Pulmonary artery endothelial cell (primary cell): ENCODE measurements around the gene CPTP. TPM values are rescaled to one million over a fixed set of nuclear protein-coding genes. Genes with fewer than 3 reads are reported as not detected.
"Not testable (repeated sequence)": the region's sequence is repeated elsewhere in the genome, so short reads cannot be mapped to it uniquely, and the experiment has no call there.

Source experiments
- DNase-seq: peaks from one replicate; pipeline ENCODE4 v3.0.0-alpha.2; 2011; ENCODE audit warnings: low read depth, low spot score
- total RNA-seq: library from RNA; depleted of rRNA; stranded (reverse); fragments of >200 nt; gene quantifications from 2 replicates; pipeline ENCODE4 v1.2.3, GENCODE V29; 2014

The CPTP gene
- total RNA-seq, 1 donor from 2014 or later = 12.3 TPM

DNA sequence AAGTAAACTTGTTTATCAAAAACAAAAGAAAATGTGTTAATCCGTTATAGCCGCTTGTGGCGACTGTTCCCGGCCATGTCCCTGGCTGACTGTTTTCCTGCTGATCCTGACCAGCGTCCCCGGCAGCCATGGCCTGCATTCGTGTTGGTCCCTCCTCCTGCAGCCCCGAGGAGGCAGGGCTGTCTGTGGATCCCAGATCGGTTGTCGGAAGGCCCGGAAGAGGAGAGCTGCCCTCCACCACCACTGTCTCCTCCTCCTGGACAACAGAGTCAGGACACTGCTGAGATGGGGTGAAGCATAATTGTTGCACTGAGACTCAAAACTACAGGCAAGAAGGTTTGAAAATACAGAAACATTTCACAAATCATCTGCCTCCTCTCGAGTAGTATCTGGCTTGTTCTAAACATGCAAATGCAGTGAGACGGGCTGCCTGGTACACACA is 37.4 kb downstream of the CPTP start:
- DNase-seq = no peak

DNA sequence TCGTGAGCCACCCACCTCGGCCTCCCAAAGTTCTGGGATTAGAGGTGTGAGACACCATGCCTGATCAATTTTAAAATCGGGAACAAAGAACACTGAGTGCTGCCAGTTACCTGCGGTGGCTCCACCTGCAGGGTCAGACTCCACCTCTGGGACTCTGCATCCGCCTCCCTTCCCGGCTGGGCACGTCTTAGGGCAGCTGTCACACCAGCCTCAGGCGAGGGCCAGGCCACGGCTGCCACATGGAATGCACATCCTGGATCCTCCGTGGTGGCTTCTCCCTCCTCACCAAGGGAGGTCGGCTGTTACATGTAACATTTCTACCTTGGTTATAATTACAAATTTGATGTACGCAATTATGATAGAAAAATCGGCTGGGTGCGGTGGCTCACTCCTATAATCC is 39.7 kb downstream of the CPTP start:
- no peak for DNase-seq

DNA sequence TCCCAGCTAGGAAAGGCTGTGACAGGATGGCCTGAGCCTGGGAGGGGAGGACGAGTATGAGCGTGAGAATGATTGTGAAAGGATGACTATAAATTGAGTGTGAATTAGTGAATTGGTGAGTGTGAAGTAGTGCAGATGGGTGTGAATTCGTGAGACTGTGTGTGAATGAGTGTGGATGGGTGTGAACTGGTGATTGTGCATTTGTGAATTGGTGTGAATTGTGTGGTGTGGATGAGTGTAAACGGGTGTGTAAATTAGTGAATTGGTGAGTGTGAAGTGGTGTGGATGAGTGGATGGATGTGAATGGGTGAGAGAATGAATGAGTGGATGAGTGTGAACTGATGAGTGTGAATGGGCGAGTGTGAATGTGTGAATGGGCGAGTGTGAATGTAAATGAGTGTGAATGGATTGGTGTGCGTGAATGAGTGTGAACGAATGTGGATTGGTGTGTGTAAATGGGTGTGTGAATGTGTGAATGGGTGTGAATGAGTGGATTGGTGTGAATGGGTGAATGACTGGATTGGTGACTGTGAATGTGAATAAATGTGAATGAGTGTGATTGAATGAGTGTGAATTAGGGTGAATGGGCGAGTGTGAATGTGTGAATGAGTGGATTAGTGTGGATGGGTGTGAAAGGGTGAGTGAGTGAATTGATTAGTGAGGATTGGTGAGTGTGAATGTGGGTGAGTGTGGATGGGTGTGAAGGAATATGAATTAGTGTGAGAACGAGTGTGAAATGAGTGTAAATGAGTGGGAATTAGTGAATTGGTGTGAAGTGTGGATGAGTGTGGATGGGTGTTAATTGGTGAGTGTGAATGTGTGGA is 41.5 kb downstream of the CPTP start:
- DNase-seq = no peak

DNA sequence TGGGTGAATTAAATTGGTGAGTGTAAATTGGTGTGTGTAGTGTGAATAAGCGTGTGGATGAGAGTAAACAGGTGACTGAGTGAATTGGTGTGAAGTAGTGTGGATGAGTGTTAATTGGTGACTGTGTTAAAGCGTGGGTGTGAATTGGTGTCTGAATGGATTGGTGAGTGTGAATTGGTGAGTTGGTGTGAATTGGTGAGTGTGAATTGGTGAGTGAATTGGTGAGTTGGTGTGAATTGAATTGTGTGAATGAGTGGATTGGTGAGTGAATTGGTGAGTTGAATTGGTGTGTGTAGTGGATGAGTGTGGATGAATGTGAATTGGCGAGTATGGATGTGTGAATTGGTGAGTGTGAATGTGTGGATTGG is 42.1 kb downstream of the CPTP start:
- no peak for DNase-seq

DNA sequence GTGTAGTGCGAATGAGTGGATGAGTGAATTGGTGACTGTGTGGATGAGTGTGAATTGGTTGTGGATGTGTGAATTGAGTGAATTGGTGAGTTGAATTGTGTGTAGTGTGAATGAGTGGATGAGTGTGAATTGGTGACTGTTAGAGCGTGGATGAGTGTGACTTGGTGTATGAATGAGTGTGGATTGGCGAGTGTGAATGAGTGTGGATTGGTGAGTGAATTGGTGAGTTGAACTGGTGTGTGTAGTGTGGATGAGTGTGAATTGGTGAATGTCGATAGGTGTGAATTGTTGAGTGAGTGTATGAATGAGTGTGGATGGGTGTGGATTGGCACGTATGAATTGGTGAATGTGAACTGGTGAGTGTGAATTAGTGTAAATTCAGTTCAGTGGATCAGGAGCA is 42.7 kb downstream of the CPTP start:
- no peak for DNase-seq

DNA sequence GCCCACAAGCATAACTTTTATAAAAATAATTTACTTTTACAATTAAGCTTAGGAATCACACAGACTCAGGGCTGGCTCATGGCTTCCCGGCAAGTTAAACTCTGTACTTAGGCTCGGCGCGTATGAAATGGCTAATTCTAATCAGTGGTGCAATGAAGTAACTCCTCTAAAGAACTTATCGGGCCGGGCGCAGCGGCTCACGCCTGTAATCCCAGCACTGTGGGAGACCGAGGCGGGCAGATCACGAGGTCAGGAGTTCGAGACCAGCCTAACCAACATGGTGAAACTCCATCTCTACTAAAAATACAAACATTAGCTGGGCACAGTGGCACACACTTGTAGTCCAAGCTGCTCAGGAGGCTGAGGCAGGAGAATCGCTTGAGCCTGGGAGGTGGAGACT is 45.5 kb downstream of the CPTP start:
- not testable (repeated sequence) for DNase-seq

DNA sequence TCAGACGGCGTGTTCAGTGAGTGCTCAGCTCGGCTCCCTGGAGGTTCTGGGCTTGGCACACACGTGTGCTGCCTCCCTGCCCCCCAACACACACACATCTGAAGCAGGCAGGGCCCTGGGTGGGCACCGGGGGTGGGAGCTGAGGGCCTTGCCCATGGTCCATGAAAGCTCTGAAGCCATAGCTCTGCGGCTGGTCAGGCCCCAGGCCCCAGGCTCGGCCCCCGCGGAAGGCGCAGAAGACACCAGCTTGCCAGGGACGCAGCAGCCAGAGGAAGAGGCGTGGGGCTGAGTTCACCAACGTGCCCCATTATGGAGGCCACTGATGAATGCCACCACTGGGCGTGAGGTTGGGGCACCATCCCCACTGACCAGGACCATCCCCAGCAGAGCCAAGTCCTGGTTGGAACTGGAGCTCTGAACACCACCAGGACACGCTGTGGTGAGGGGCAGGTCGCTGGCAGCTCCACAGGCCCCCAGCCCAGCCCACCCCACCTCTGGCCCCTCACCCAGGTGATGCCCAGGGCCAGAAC is 46.2 kb downstream of the CPTP start:
- DNase-seq = no peak

DNA sequence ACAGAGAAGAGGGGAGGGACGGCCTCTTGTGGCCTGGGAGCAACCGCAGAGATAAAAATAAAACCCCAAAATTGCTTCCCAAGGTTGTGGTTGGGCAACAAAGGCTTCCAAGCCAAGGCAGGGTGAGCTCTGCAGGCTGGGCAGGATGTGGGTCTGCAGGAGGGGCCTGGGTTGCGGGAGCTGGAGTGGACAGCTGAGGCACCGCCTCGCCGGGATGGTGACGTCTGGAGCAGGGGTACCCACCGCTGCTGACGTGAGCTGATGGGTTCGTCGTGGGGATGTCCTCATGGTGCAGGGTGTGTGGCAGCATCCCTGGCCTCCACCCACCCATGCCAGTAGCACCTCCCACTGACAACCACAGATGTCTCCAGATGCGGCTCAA is 46.8 kb downstream of the CPTP start:
- no peak for DNase-seq

DNA sequence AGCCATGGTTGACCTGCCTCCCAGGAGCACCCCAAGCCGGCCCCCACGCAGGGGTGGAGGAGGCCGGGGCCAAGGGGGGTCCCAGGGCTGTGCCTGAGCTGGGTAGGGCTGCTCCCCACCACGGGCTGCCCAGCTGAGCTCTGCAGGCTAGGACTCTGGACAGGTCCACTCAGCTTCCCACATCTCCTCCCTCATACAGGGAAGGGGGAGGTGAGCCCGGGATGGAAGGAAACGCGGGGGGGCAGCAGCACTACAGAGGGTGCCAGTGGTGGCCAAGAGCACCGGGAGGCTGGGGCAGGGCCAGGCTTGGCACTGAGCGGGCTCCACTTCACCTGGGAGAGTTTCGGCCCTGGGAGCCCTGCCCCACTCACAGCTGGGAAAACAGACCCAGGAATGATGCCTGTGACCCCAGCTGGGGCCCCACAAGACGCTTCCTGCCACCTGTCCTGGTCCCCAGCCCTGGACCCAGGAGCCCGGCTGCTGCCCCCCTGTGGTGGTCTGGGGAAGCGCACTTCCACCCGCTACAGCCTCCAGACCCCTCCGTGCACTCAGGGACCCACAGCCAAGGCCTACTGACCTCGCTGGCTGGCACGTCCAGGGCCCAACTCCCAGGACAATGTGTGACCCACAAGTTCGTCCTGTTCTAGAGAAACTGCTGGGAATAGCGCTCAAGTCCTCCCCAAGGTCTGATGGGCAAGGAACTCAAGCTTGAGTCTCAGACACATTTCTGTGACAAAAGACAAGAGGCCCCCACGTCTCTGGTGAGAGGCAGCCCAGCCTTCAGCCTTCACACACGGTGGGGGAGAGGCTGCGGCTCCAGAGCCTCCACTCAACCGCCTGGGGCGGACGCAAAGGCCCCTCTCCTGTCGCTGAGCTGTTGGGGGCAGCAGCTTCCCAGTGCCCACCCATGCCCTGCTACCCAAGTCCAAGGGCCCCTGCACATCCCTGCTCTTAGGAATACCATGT is 47.4 kb downstream of the CPTP start:
- no peak for DNase-seq

DNA sequence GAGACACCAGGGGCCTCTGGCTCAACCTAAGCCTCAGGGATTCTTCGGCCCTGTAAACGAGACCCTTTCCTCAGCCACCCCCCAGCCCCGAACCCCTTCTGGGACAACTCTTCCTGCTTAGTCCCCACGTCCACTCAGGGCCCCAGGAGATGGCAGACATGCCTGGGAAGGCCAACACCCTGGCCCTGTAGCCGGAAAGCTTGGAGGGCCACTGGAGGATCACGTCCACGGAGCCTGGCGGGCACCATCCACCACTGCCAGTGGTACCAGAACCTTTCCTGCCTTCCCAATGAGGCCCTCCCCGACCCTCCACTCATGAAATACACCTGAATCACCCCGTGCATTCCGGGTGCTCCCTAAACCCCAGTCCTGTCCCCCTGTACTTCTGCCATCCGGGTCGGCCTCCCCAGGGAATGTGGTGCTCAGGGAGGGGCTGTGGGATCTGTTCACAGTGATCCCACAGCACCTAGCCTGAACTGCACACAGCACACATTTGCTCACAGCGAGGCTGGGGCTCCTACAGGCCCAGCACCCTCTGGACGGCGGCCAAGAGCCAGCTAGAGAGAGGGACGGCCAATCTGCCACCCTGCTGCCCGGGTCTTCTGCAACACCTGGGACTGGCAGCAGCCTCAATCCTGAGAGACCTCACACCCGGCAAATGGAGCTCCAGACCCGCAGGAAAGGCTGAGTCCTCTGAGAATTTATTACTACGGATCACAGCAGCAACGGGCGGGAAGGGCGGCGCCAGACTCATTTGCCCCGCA is 48.6 kb downstream of the CPTP start:
- no peak for DNase-seq

DNA sequence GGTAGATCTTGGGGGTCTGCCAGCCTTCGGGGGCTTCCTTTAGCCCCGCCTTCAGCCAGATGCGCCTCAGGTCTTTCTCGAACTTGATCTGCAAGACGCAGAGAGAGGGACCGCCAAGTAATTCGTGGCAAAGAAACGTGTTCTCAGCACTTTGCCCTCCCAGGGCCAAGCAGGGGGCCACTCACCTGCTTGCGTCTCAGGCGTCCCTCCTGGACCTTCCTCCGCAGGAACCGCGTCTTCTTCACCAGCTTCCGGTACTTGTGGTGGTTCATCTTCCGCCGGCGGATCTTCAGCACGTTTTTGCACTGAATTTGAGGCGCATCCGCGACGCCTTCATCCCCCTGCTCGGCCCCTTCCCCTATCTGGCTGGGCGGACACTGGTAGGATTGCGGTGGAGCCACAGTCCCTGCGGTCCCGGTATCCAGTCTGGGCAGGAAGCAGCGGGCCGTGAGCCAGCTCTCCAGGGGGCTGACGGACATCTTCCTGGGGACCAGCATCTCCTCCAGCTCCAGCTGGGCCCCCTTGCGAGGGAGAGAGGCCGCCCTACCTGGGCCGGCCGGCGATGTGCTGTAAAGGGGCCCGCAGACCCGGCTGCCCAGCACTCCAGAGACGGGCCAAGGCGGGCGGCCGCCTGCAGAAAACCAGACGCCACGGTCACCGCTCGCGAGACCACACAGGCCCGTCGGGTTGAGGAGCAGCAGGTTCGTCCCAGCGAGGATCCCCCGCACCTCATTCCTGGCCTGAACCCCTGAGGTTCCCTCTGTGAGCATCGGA is 49.4 kb downstream of the CPTP start:
- DNase-seq = no peak

DNA sequence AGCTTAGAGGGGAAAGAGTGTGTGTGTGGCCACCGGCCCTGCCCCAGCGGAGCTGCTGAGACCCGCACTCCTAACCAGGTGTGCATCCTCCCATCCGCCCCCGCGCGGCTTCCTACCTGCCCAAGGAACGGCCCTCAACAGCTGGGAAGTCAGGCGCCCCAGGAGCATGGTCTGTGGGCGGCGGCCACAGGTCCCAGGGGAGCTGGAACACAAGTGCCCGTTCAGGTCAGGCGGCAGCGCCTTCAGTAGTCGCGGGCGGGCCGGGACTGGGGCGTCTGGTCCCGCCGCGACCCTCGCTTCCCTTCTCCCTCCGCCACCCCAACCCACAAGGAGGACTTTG is 50.0 kb downstream of the CPTP start:
- DNase-seq = no peak

DNA sequence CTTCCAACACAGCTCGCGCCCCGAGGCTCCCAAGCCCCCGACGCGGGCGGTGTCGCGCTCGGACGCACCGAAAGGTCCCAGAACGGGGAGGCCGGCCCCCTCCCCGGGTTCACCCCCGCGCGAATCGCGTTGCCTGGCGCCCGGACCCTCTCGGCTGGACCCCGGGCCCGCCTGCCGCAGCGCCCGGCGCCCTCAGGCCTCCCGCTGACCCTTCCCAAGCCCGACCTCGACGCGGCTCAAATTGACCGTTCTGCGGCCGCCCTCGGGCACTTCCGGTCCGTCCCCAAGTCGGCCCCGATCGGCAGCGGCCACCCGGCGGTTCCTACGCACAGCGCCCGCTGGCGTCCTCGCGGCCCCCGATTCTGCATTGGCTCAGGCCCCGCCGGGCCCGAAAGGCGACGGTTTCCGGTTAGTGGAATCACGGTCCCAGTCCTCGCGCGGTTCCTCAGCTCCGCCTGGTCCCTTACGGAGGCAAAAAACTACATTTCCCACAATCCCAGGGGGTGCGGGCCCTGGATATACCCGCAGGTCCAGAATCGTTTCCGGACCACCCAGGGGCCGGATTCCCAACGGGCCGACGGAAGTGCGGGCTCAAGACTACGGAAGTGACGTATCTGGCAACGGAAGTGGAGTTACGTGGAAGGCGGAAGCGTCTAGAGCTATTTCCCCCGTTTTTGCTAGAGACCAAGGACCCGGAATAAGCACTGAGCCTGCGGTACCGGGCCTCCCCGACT is 50.5 kb downstream of the CPTP start, which contains the start of gene AURKAIP1:
Gene AURKAIP1, minus strand, starts transcription at position 279 of the 734 bp plus-strand sequence. CDS start 451 bp downstream, outside the sequence.
- DNase-seq = peak; percentile 99

DNA sequence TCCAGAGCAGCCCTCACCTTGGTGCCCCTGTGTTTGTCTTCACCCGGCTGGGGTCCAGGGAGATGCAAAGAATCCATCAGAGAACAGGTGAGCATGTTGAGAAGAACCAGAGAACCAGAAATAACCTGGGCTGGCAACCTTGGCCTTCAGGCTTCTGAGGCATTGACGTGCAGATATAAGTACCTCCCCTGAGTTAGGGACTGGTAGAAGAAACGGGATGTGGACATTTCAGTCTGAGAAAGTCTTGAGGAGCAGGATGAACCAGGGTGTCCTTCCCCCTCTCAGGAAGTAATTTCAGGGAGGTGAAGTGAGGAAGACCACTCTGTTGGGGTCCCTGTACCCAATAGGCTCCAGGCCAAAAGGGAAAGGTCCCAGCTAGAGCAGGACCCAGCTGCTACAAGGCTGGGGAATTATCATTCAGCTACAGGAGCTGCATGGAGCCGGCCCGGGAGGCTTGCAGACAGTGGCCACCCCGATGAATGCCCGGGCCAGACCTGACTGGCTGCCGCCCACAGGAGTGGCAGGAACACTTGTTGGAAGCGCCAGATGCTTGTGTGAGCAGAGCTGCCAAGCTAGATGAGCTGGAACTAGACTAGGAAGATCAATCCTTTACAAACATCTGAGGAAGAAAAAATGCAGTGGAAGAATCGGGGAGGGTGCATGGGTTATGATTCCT is 52.1 kb downstream of the CPTP start:
- DNase-seq = no peak

DNA sequence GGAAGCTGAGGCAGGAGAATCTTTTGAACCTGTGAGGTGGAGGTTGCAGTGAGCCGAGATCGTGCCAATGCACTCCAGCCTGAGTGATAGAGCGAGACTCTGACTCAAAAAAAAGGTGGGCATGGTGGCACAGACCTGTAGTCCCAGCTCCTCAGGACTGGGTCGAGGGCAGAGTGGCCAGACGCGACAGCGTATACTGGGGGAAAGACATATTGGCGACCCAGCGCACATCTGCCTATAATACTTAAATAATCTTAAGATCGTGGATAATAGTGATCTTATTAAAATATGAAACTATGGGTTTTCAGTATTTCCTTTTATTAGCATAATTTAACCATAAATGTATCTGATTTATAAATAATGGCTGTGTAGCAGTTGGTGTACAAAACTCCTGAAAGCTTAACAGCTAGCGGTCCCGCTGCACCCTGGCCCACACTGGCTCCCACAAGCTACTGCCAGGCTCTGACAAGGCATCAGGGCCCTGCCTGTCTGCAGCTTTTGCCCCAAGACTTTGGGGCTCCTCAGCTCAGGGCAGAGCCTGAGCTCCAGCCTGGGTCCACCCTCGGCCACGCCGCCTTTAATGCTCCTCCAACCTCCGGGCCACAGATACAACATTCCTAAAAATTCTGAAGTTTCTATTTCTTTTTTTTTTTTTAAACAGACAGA is 53.1 kb downstream of the CPTP start:
- no peak for DNase-seq
